NB4 (cell line): ENCODE data around the gene SCNN1B.

Source experiments
- CTCF ChIP-seq: IDR thresholded peaks from one replicate; pipeline ENCODE4 v1.5.1; 2012; ENCODE audit warnings: low read depth, low read length
- MAX ChIP-seq: IDR thresholded peaks from 2 replicates; pipeline ENCODE4 v1.6.1; 2011; ENCODE audit warnings: low read depth, low read length
- MYC ChIP-seq: IDR thresholded peaks from 2 replicates; pipeline ENCODE4 v1.6.1; 2011; ENCODE audit warnings: low read depth, low read length
- POLR2A ChIP-seq: IDR thresholded peaks from 2 replicates; pipeline ENCODE4 v1.6.1; 2011; ENCODE audit warnings: mild to moderate bottlenecking; ENCODE audit not compliant: insufficient read length; ENCODE audit errors: extremely low read depth

GRCh38 chr16:23323224-23324030, 21.3 kb downstream of the SCNN1B start:
- no peak for TF ChIP-seq POLR2A
- TF ChIP-seq CTCF = no peak
- no peak for TF ChIP-seq MYC
- TF ChIP-seq MAX = no peak
